K562 (cell line): Measurements from ENCODE around the gene CKMT2. TPM values are rescaled to one million over a fixed set of nuclear protein-coding genes. Genes with fewer than 3 reads are reported as not detected.
"Not testable (repeated sequence)": the region's sequence is repeated elsewhere in the genome, so short reads cannot be mapped to it uniquely, and the experiment has no call there.

Source experiments
- ATAC-seq: fragments of 200-7000 bp; cut with Tn5 transposase; 3 replicates; pipeline ENCODE4 v1.9.1; 2020; ENCODE audit warnings: moderate library complexity
- BruUV-seq: library from RNA; stranded (reverse); fragments of 400-500 nt; replicated peaks from 2 replicates; lab custom pipeline; 2021; lab: Mats Ljungman, UMichigan
- CTCF ChIA-PET: fragments of 300-600 bp; formaldehyde crosslinking; extraction: SDS; loops from one replicate; lab custom pipeline; 2021; ENCODE audit warnings: low intra/inter-chr PET ratio; lab: Yijun Ruan, JAX
- POLR2A ChIA-PET: fragments of 300-600, 350-650 bp; sonication (Branson Sonifier 250); formaldehyde crosslinking; extraction: SDS; loops from one replicate; lab custom pipeline; 2021; ENCODE audit warnings: antibody characterized with exemption, inconsistent platforms; lab: Yijun Ruan, JAX
- DNase-seq, 4 experiments: peaks; one replicate each; pipeline versions ENCODE4 v3.0.0 to v3.0.0-alpha.2; 2011 to 2018; ENCODE audit warnings: low spot score in 3 of 4, mixed read lengths in 3 of 4; ENCODE audit errors: extremely low read depth in 1 of 4
- FAIRE-seq: peaks from 2 replicates; lab custom pipeline; 2011; peaks lifted over from hg19 to GRCh38; lab: Jason Lieb, UNC
- H2AFZ ChIP-seq: 2 replicates; pipeline ENCODE4 v1.6.0; 2011; ENCODE audit warnings: low read depth, low read length, control low read depth, inconsistent platforms
- H3K27ac ChIP-seq: fragments of 200-600 bp; 3 replicates; pipeline ENCODE4 v1.8.0; 2011; ENCODE audit warnings: low read depth, mild to moderate bottlenecking, control low read depth, inconsistent platforms, low read length, moderate library complexity, mixed read lengths; ENCODE audit errors: extremely low read depth
- H3K27me3 ChIP-seq, 2 experiments: fragments of 300-600 bp in 1 of 2; 2 replicates in 1 of 2; 3 replicates in 1 of 2; pipeline versions ENCODE4 v1.6.0 to v1.8.0; 2011; ENCODE audit warnings: inconsistent platforms in 2 of 2, low read length in 2 of 2, mild to moderate bottlenecking in 1 of 2, mixed read lengths in 1 of 2, moderate library complexity in 1 of 2; ENCODE audit not compliant: control insufficient read depth in 2 of 2, insufficient read depth in 2 of 2
- H3K36me3 ChIP-seq: fragments of 300-600 bp; 3 replicates; pipeline ENCODE4 v1.8.0; 2011; ENCODE audit warnings: mild to moderate bottlenecking, low read length, inconsistent platforms; ENCODE audit not compliant: control insufficient read depth, insufficient read depth
- H3K4me1 ChIP-seq, 2 experiments: fragments of 200-600 bp in 1 of 2; replicated peaks in 1 of 2; 2 replicates in 1 of 2; 3 replicates in 1 of 2; pipeline versions ENCODE4 v1.5.1 to v1.8.0; 2011; ENCODE audit warnings: inconsistent platforms in 2 of 2, low read length in 2 of 2, mild to moderate bottlenecking in 1 of 2, mixed read lengths in 1 of 2, moderate library complexity in 1 of 2; ENCODE audit not compliant: control insufficient read depth in 2 of 2, insufficient read depth in 2 of 2
- H3K4me2 ChIP-seq: 2 replicates; pipeline ENCODE4 v1.6.1; 2011; ENCODE audit warnings: low read length, control low read depth, inconsistent platforms, mixed read lengths; ENCODE audit not compliant: insufficient read depth
- H3K4me3 ChIP-seq: fragments of 200-600 bp; sonication (generic), shearing (Covaris generic); 2 replicates; pipeline ENCODE4 v1.5.1; 2016; ENCODE audit warnings: control low read depth, inconsistent platforms
- H3K79me2 ChIP-seq: fragments of 200-600 bp; 3 replicates; pipeline ENCODE4 v1.8.0; 2011; ENCODE audit warnings: low read length, inconsistent platforms; ENCODE audit not compliant: control insufficient read depth, insufficient read depth
- H3K9ac ChIP-seq, 2 experiments: 2 replicates each; pipeline versions ENCODE4 v1.6.0 to v1.6.1; 2011; ENCODE audit warnings: low read depth in 2 of 2, low read length in 2 of 2, control low read depth in 1 of 2, inconsistent platforms in 1 of 2, mild to moderate bottlenecking in 1 of 2, mixed read lengths in 1 of 2; ENCODE audit not compliant: insufficient read depth in 1 of 2
- H3K9me1 ChIP-seq: one replicate; pipeline ENCODE4 v1.6.0; 2011; ENCODE audit warnings: inconsistent platforms, mild to moderate bottlenecking, low read length, moderate library complexity; ENCODE audit not compliant: control insufficient read depth, insufficient read depth
- H3K9me3 ChIP-seq: replicated peaks from 2 replicates; pipeline ENCODE4 v1.5.1; 2011; ENCODE audit warnings: low read depth, low read length, inconsistent platforms; ENCODE audit not compliant: control insufficient read depth, insufficient read depth
- H4K20me1 ChIP-seq: replicated peaks from 2 replicates; pipeline ENCODE4 v1.6.1; 2011; ENCODE audit warnings: low read length, inconsistent platforms, mixed read lengths; ENCODE audit not compliant: control insufficient read depth, insufficient read depth
- ATF7 ChIP-seq: fragments of 450-650 bp; IDR thresholded peaks from 2 replicates; pipeline ENCODE4 v1.7.1; 2014; ENCODE audit warnings: mild to moderate bottlenecking, moderate library complexity
- BRCA1 ChIP-seq, 2 experiments: fragments of 450-650 bp in 1 of 2; sonication (generic) in 1 of 2; formaldehyde crosslinking in 1 of 2; IDR thresholded peaks; 2 replicates each; pipeline versions ENCODE4 v1.5.0 to v1.6.1; 2017 to 2020; ENCODE audit warnings: mild to moderate bottlenecking in 1 of 2, missing genetic modification reagents in 1 of 2
- RBM22 ChIP-seq: fragments of 200-400 bp; formaldehyde crosslinking; IDR thresholded peaks from 2 replicates; pipeline ENCODE4 v1.6.1; 2018; ENCODE audit warnings: low read length, low read depth; ENCODE audit not compliant: poor library complexity, severe bottlenecking
- WHSC1 ChIP-seq: IDR thresholded peaks from one replicate; pipeline ENCODE4 v1.6.1; 2012; ENCODE audit warnings: low read length, control low read depth, inconsistent platforms
- ZKSCAN1 ChIP-seq: fragments of 150-350 bp; IDR thresholded peaks from 2 replicates; pipeline ENCODE4 v1.6.1; 2016; ENCODE audit warnings: low read depth, low read length
- ZNF830 ChIP-seq: fragments of 250-450 bp; sonication (Bioruptor Pico); IDR thresholded peaks from 2 replicates; pipeline ENCODE4 v1.5.0; 2021; ENCODE audit warnings: mild to moderate bottlenecking
- WGBS: fragments of 100-300 bp; shearing (Covaris generic); methylation state at CpG from one replicate; pipeline ENCODE4 v1.1.6; 2016; ENCODE audit warnings: low coverage, mixed read lengths; ENCODE audit not compliant: insufficient coverage; ENCODE audit errors: missing lambda C conversion rate; 5-methylcytosine and 5-hydroxymethylcytosine counted together
- in situ Hi-C: fragments of 300-500 bp; cut with MboI; formaldehyde crosslinking; loops from 4 replicates; pipeline ENCODE4 v1.15.0; 2018; ENCODE audit warnings: inconsistent platforms, mixed read lengths
- intact Hi-C: fragments of 100-400 bp; cut with micrococcal nuclease; formaldehyde crosslinking; loops from 2 replicates; pipeline ENCODE4 v1.14.2; 2022
- polyA plus RNA-seq, 8 experiments: library from polyadenylated mRNA; depleted of rRNA in 4 of 8; stranded (reverse) in 5 of 8; unstranded in 3 of 8; fragments of >200 nt; fragmentation: Nextera tagmentation in 2 of 8; fragmentation: Illumina TruSeq in 1 of 8; extraction: Ambion mirVana in 2 of 8; extraction: Trizol in 1 of 8; gene quantifications; 2 replicates each; pipeline versions ENCODE4 v1.2.1 to v1.2.3, GENCODE V29; 2011 to 2014; ENCODE audit warnings: inconsistent platforms in 1 of 8, missing spikeins in 1 of 8
- total RNA-seq, 7 experiments: library from RNA; depleted of rRNA in 6 of 7; stranded (reverse); fragments of >200 nt in 6 of 7; fragmentation: Illumina TruSeq in 2 of 7; extraction: Trizol in 2 of 7; gene quantifications; 2 replicates each; pipeline versions ENCODE4 v1.2.1 to v1.2.3, GENCODE V29; 2011 to 2021; ENCODE audit warnings: low replicate concordance in 1 of 7

The CKMT2 gene
- total and polyA plus RNA-seq, 9 of the 15 experiments (the other 6 are each of a cell fraction or from before 2014, with no cell fraction given) = 0.03 TPM; not detected in 8

DNA sequence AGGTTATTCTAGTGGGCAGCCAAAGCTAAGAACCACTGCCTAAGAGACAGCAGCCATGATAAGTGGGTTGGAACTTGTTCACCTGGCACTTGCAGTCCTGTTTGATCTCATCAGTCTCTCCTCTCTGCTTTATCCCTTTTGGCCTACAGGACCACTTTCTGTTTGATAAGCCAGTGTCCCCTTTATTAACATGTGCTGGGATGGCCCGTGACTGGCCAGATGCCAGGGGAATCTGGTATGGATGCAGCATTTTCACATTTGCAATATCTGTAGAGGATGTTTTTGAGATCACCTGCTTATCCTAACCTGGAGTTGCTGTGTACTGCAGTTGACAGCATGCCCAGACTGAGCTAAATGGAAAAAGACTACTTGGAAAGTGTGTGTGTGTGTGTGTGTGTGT is 23.6 kb downstream of the CKMT2 start:
- TF ChIP-seq BRCA1 (IDR thresholded peaks at IDR 0.05) (no peak), BRCA1 (CRISPR knock-in tag; IDR thresholded peaks at IDR 0.05) (no peak), WHSC1 (no peak), ATF7 (no peak), ZKSCAN1 (no peak), ZNF830 (CRISPR knock-in tag) (no peak), RBM22 (no peak)
- TF ChIP-seq, all 486 proteins: peak for 0
- intact Hi-C loops = no loop called here
- BruUV-seq = no TSS peak
- Histone ChIP-seq H3K4me2 (no peak overlapping the region), H3K27ac (no peak overlapping the region), H3K9me3 (no peaks in the 10 kb centered on the region), H3K36me3 (no peaks in the 10 kb centered on the region), H3K9ac (no peak overlapping the region), H3K79me2 (no peaks in the 10 kb centered on the region; the same call in 2 of the 3 replicates), H3K27me3 (no peaks in the 10 kb centered on the region), H2AFZ (no peak overlapping the region), H3K9me1 (no peaks in the 10 kb centered on the region), H3K4me1 (peaks cover 0 to 4% of the 10 kb centered on the region in 2 experiments; a peak in 1 of 5 replicates), H3K4me3 (no peak overlapping the region), H4K20me1 (no peaks in the 10 kb centered on the region)
- ChIA-PET CTCF (no interaction called here), POLR2A (interaction anchor here (0.6 to 1.0 kb wide), 2 partner anchors 16 to 45 kb away, joined by 3 read pairs; partner anchors contain the start of gene ZCCHC9)
- FAIRE-seq = no peak
- no peak for DNase-seq
- ATAC-seq = no peak
- in situ Hi-C loops = no loop called here
- WGBS = 45% methylated on average over 1 of the region's 1 CpG

DNA sequence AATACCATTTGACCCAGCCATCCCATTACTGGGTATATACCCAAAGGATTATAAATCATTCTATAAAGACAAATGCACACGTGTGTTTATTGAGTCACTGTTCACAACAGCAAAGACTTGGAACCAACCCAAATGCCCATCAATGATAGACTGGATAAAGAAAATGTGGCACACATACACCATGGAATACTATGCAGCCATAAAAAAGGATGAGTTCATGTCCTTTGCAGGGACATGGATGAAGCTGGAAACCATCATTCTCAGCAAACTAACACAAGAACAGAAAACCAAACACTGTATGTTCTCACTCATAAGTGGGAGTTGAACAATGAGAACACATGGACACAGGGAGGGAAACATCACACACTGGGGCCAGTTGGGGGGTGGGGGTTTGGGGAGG is 29.7 kb downstream of the CKMT2 start:
- BruUV-seq = not testable (repeated sequence)
- 23% methylated on average over 1 of the region's 1 CpG for WGBS

More for the DNA sequence above, 29.7 kb downstream of the CKMT2 start:
- H4K20me1 ChIP-seq, ATAC-seq, H3K4me3 ChIP-seq, H3K79me2 ChIP-seq, H3K27me3 ChIP-seq, H3K9me3 ChIP-seq, POLR2A ChIA-PET, CTCF ChIA-PET, H3K9me1 ChIP-seq, intact Hi-C loops, DNase-seq, H3K27ac ChIP-seq, H3K4me2 ChIP-seq, H3K4me1 ChIP-seq, H3K36me3 ChIP-seq, H3K9ac ChIP-seq, H2AFZ ChIP-seq, FAIRE-seq, in situ Hi-C loops: not testable (repeated sequence)
